CD4-positive, alpha-beta T cell treated with Interleukin-1 beta for 1 hour (primary cell): ENCODE data around the gene ITM2C.
A peak's percentile ranks its signal among the peaks of the same experiment; 100 is the strongest.

Experiments
- DNase-seq, 2 donors: peaks; one replicate each; pipeline ENCODE4 v3.0.0-alpha.2; 2020 to 2022

Gene ITM2C

GRCh38 chr2:230852113-230852512 is 12.6 kb upstream of the ITM2C start:
- DNase-seq = no peak

GRCh38 chr2:230861552-230862255 is 3.0 kb upstream of the ITM2C start:
- no peak for DNase-seq

GRCh38 chr2:230862292-230862691 is 2.5 kb upstream of the ITM2C start:
- DNase-seq = no peak

- DNase-seq = no peak
These were observed 1.7 kb upstream of the ITM2C start for GRCh38 chr2:230863031-230863430.

GRCh38 chr2:230863442-230864121 is 1.2 kb upstream of the ITM2C start:
- no peak for DNase-seq

- DNase-seq = no peak
These were observed 579 bp upstream of the ITM2C start for GRCh38 chr2:230864122-230864604.

GRCh38 chr2:230865307-230865765 is 594 bp downstream of the ITM2C start:
- DNase-seq = no peak

- DNase-seq = peak in 1 of 2 donors; percentile 23
These were observed 1.3 kb downstream of the ITM2C start for GRCh38 chr2:230865766-230866755.

- peak; percentile 72 to 80 for DNase-seq
These were observed 2.2 kb downstream of the ITM2C start for GRCh38 chr2:230866756-230867523.

GRCh38 chr2:230868161-230868946 is 3.6 kb downstream of the ITM2C start:
- DNase-seq = no peak

GRCh38 chr2:230868947-230869913 is 4.5 kb downstream of the ITM2C start:
- no peak for DNase-seq

GRCh38 chr2:230869914-230870543 is 5.3 kb downstream of the ITM2C start:
- no peak for DNase-seq

GRCh38 chr2:230870544-230871360 is 6.0 kb downstream of the ITM2C start:
- no peak for DNase-seq

- no peak for DNase-seq
These were observed 6.8 kb downstream of the ITM2C start for GRCh38 chr2:230871361-230872150.

- DNase-seq = no peak
These were observed 7.6 kb downstream of the ITM2C start for GRCh38 chr2:230872151-230872967.

- DNase-seq = peak in 1 of 2 donors; percentile 25
These were observed 8.4 kb downstream of the ITM2C start for GRCh38 chr2:230872968-230873660.
